Forelimb muscle (tissue), 1 donor: Measurements from ENCODE around the gene GABBR2. TPM values are rescaled to one million over a fixed set of nuclear protein-coding genes. Genes with fewer than 3 reads are reported as not detected.
A peak's percentile ranks its signal among the peaks of the same experiment; 100 is the strongest.

Experiments
- DNase-seq: peaks from one replicate; pipeline ENCODE4 v3.0.0-alpha.2; 2013; ENCODE audit warnings: low read depth
- polyA plus RNA-seq: library from polyadenylated mRNA; unstranded; fragments of 120-200 nt; gene quantifications from one replicate; pipeline ENCODE4 v1.2.1, GENCODE V29; 2013; ENCODE audit not compliant: insufficient read length

The GABBR2 gene
- polyA plus RNA-seq, 1 donor = 0.82 TPM

DNA sequence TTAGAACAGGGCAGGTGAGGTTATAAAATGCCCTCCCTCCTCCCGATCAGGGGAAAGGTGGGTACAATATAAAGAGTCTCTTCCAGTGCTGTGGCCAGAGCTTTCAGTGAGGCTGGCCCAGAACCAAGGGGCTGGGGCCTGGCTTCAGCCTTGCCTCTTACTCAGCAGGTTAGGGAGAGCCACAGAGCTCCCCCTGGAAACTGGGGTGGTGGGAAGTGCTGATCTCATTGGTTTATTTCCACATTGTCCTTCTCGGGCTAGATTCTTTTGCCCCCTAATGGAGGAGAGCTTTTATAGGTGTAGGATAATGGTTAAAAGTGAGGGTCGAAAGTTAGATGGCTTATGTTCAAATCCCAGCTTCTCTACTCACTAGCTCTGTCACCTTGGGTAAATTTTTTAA is 266.6 kb downstream of the GABBR2 start:
- DNase-seq = no peak

DNA sequence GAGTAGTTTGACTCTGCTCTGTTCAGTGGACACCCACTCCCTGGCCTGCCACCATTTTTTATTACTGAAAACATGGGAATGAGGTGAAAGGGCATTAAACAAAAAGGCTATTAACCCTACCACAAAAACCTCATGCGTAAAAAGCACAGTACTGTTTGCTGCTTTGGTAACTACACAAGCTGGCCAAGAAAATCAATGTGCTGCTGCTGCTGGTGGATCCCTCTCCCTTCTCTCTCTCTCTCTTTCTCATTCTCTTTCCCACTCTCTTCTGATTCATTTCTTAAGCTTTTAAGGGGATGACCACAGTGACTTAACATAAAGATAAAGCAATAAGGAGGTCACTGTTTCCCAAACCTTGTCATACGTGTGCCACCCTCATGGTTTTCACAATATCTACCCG is 270.1 kb downstream of the GABBR2 start:
- no peak for DNase-seq

DNA sequence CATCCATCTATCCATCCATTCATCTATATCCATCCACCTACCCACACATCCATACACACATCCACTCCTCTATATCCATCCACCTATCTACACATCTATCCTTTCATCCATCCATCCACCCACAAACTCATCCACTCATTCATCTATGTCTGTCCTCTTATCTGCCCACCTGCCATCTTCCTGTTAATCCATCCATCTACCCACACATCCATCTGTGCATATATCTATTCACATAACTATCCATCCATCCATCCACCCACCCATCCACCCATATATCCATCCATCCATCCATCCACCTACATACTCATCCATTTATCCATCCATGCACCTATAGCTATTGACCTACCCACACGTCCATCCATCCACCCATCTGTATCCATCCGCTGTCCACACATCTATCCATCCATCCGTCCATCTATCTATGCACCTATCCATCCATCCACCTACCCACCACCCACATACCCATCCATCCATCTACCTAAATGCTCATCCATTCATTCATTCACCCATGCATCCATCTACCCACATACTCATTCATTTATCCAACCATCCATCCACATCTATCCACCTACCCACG is 271.2 kb downstream of the GABBR2 start:
- DNase-seq = no peak

DNA sequence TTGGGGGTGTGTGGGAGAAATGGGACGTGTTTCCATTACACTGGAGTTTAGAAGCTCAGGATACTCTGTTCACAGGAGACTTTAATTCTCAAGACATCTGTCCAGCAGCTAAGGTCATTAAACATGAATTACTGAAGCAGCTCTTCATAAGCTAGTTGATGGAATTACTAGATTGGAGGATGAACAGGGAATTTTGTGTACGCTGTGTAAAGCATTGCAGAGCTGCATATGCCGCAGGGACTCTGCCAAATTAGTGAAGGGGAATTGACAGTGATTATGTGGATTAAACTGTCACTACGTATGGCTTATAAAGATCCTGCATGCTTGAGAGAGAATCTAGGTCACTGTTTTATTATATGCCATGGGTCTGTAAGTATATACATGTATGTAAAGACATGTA is 275.8 kb downstream of the GABBR2 start:
- DNase-seq = no peak

DNA sequence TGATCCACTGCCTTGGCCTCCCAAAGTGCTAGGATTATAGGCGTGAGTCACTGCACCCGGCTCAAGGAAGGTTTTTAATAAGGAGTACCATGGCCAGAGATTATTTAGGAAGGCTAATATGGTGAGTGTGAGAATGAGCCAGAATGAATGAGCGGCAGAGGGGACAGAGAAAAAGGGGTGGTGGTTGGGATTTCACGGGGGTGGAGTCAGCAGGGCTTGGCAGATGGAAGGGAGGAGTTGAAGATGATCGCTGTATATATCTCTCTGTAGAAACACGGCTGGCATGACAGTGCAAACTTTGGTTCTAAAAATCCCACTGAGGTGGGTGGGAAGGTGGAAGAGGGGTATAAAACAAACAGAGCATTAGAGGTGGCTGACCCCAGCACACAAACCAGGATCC is 276.6 kb downstream of the GABBR2 start:
- no peak for DNase-seq

DNA sequence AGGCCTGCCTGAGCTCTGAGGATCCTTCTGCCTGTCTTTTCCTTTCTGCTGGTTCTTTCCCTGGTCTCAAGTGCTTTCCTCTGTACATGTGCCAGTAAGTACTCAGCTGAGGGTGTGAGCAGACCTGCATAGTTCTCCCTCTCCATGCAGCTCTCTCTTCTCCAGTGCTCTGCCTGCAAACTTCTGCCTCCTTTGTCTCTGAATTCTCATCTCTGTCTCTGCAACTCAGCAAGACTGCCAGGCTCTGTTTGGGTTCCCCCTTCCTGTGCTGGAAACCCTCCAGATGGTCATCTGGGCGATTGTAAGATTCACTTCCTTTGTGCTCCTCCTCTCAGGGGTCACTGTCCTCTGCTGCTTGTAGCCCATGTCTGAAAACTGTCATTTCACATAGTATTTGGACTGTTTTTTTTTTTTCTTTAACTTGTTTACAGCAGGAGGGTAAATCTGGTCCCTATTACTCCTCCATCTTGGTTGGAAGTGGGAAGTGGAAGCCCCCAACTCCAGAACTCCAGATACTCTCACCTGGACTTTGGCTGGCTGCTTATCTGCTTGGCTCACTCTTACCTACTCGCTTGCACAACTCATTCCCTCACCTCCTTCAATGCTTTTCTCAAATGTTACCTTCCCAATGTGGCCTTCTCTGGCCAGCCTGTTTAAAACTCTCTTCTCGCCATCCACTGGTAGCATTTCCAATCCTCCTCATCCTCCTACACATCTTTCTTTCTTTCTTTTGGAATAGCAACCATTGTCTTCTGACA is 278.0 kb downstream of the GABBR2 start:
- DNase-seq = no peak

DNA sequence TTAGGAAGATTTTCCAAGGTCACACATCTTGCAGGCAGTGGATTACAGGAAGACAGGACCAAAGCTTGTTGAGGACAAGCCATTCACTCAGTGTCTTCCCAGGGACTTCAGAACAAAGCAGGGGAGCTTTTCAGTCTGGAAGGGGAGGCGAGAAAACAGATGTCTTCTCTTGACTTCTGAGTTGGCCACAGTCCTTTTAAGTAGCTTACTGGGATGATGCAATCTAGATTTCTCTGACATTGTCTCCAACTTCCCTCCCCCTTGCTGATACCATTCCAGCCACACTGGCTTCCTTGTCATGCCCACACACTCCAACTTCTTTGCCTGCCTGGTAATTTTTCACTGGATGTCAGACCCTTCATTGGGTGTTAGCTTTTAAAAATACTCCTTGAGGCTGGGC is 279.1 kb downstream of the GABBR2 start:
- no peak for DNase-seq

DNA sequence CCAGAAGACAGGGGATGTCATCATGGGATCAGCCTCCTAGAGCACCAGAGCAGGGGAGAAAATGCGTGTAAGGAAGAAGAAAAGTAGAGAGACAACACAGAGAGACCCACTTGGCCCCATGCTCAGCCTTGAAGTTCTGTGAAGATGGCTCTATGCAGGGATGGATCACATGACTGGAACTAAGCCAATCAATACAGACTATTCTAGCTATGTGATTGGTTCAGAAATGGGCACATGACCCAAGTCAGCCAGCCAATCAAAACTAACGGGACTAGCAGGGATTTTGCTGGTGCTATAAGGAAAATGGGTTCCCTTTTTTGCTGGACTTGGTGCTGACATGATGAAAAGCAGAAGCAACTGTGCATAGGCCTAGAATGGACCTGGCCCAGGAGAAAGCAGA is 280.3 kb downstream of the GABBR2 start:
- no peak for DNase-seq

DNA sequence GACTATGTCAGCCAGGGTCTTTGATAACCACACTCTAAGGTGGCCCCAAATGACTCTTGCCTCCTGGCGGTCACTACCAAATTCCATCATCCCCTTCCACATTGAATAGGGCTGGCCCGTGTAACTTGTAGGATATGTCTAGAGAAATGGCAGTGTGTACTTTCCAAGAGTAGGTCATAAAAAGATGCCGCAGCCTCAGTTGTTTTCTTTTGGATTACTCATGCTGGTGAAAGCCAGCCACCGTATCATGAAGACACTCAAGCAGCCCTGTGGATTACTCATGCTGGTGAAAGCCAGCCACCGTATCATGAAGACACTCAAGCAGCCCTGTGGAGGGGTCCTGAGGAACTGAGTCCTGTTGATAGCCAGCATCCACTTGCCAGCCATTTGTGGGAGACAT is 281.2 kb downstream of the GABBR2 start:
- no peak for DNase-seq

DNA sequence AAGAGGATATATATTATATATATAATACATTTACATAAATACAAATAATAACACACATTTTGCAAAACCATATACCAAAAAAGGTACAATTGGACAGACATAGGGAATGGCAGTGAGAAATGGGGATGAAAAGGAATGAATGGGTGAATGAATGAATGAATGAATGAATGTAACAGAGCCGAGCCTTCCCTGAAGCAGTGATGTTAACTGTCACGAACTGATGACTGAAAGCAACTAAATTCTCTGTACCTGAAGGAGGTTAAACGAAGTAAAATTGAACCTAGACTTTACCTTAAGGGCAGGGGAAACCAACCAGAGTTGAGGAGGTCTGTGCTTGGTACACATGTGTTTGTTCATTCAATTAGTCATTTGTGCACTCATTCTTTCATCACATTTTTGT is 283.7 kb downstream of the GABBR2 start:
- no peak for DNase-seq

DNA sequence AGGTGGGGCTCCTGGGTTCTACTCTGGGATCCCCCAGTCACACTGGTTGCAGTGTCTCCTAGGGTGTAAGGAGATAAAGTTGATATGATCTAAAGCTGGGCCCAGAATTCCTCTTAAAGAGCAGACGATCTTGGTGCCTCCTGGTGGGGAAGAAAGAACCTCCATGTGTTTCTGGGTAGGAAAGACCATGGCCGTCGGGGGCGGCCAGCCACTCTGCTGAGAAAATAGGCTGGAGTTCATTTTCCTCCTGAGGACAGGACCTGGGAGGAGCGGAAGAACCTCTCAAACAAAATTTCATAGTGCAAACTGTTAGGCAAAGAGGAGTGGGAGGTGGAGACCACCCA is 289.5 kb downstream of the GABBR2 start:
- no peak for DNase-seq

DNA sequence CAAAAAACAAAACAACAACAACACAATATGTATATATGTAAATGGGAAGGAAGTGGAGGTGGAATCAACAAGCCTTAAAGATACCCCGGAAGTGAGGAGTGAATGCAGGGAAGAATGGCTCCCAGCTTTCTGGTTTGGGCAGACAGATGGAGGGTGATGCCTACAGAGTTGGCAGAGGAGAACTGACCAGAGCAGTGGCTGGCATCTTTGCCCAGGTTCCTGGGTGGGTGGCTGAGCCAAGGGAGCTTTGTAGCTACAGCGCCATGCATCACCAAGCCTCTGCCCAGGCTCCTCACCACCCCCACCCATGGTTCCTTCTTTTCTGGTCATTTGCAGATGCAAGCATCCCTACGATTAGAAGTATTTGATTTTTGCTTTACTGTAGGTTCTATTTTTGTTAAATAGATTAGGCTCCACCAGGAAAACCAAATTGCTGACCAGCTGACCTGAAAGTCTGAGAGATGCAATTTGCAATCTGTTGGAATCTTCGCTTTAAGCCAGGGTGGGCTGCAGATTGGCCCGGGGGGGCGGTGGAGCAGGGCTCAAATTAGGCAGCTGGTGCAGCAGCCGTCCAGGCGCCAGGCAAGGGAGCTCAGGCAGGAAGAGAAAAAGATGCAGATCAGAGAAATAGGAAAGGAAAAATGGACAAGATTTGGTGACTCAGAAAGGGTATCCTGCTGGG is 290.0 kb downstream of the GABBR2 start:
- DNase-seq = no peak

DNA sequence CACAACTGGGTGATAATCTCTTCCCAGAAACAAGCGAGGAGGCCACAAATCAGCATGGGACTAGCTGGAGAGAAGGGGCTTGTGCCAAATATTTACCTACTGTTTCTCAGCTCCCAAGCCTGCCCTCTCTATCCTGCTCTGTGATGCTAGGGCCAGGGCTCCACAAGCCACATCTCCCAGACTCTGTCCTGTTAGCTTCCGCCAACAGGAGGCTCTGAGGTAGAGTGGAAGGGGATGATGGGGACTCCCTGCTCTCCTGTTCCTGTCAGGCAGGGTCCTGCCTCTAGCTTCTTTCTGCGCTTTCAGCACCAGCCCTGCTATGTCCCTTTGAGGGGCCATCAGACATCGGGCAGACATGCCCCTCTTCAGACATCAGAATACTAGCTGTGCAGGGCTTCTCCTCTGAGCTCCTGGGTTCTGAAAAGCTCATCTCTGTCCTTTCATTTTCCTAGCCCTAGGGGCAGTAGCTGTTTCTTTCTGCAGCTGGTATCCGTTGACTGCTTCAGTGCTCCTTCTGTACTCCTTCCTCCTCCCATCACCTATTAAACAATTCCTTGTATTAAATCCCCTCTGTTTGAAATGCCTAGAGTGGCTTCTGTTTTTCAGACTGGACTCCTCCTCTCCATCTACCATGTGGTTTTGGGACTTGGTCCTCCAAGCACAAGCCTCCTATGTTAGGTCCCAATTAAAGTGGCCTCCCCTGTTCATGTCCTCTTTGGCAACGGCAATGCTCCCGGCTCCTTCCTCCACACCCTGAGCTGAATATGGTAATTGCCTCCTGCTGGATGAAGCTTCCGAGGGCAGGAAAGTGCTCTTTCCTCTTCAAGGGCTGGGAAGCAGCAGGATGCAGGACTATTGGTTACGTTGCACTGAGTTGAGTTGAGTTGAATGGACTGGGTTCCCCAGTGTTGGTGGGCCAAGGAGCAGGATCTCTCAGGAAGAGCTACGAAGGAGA is 292.2 kb downstream of the GABBR2 start:
- DNase-seq = no peak

DNA sequence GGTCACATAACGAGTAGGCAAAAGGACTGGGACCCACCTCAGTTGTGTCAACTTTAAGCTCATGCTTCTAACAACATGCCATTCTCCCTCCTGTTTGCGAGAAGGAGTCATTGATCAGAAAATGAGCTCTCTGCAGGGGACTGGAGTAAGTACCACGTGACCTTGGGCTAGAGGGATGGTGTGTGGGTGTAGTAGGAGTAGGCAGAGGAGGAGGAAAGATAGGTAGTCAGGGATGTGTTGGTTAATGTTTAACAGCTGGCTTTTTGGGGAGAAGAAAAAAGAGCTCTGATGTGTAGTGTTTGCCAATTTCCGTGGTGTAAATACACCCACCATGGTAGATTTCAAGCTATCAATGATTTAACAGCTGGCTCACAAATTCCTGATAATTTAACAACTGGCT is 293.0 kb downstream of the GABBR2 start:
- no peak for DNase-seq

DNA sequence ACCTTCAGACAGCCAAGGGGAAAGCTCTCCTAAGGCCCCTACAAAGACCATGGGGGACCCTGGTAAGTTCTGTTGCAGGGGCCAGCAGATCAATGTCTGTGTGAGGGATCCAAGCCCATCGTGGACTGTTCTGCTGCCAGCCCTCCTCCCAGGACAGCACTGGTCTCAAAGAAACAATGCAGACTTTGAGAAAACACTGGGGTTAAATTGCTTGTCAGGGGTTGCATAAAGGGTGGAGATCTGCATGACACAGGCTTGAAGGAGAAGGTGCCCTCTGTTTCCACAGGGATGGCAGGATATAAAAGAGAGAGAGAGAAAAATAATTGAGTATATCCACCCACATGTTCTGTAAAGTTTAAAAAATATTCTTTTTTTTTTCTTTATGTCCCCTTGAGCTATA is 295.7 kb downstream of the GABBR2 start:
- DNase-seq = no peak

DNA sequence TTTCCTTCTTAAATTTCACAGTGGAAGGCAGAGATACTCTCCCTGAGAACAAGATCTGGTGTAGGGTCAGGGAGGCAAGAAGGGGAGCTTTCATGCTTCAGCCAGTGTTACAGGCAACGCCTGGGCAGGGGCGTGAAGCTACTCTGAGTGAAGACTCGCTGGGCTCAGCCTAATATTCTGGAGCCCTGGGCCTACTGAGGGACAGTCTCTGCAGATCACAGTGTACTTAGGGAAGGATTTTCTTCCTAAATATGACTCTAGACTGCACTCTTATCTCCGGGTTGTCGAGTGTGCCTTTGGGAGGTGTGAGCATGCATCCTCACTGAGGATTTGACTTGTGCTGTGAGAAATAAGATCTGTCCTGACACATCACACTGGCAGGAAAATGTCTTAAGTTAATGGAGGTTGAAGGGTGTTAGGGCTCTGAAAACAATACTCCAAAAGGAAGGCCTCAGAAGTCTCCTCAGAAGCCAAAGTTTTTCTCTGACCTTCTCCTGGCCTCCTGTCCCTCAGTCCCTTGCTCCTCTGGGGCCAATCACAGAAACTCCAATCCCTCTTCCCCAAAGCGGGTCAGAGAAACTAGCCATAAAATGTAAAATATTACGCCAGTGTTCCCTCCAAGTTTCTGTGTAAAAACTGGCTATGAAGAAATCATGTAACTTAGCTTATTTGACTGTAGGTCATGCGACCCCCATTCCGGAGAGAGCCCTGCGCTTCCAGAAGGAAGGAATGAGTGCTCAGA is 296.5 kb downstream of the GABBR2 start:
- DNase-seq = no peak

DNA sequence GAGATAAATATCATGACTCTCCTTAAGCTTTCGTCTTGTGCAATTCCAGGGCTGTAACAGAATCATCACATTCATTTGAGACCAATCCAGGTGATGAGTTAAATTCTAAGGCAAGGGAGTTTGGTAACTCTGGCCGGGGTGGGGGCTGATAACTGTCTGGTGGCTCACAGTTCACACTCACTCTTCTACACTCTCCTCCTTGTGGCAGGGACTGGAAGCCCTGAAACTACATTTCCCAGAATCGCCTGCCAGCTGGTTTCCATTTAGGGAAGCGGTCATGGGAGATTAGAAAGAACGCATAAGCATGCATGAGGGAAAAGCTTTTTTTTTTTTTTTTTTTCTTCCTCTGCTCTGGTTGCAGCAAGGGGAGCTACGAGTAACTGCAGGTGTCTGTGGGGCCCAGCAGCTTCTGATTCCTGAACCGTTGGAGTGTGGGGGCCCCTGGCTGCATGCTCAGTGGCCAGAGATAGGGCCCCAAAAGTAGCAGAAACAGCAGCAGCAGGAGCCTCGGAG is 298.5 kb downstream of the GABBR2 start:
- peak; percentile 46 for DNase-seq

DNA sequence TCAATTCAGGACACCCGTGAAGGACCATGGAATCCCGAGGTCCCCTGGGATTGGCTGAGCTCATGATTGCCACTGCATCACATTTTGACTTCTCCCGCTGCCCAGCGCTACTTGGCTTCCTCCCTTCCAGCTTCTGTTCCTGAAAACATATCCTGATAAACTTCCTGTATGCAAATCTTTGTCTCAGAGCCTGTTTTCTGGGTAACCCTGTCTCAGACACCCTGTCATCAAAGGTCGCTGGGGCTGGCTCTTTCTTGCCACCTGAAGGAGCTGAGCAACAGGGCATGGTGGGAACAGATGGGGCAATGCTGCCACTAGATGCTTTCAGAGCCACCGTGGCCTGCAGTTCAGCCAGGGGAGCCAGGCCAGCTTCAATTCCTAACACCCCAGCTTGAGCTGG is 299.0 kb downstream of the GABBR2 start:
- DNase-seq = no peak

DNA sequence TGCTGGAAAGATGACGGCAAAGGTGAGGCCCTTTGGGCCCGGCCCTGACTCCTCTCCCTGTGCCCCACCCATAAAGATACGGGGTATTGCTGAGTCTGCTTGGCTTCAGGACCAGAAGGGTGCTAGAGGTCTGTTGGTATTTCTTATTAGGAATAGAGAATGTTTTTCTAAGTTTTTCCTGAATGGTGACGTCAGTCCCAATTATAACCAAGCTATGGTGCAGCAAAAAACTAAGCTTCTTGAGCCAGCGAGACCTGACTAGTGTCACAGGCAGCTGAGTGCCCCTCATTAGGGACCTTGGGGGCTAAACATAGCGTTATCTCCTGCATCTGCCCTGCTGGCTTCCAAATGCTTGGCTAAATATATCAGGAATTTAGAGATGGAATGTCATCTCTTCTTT is 302.3 kb downstream of the GABBR2 start:
- DNase-seq = no peak

DNA sequence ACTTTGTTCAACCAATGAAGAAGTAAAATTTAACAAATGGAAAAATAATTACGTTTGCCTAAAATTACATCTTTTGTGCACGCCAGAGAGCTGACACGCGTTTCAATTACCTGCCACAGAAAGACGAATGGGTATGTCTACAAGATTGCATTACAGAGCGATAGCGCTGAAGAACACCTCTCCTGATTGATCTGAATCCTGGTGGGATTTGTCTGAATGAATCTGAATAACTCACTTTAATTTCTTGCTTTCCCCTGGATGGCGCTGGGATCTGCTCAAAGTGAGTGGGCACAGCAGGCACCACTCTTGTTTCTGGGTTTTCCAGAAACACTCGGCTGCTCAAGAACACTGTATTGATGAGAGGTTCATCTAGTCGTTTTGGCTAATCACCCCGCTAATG is 304.5 kb downstream of the GABBR2 start:
- no peak for DNase-seq

DNA sequence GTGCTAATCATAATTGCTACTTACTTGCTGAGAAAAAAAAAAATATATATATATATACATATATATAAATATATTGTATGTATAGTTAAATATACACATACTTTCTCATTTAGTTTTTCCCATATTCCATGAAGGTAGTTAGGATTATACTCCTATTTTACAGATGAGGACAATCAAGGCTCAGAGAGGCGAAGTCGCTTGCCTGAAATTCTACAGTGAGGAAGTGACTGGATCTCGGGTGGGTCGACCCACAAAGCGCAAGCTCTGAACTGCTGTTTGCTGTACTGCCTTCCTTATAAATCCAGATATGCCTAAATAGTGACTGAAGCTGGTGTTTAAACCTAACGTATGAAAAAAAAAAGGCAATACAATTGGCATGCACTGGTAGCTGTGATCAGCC is 305.0 kb downstream of the GABBR2 start:
- no peak for DNase-seq
